SKM-1 treated with dmso at 0.1 percent for 144 hours (cell line): ENCODE measurements around the gene NIPSNAP2.
"Not testable (repeated sequence)": the region's sequence is repeated elsewhere in the genome, so short reads cannot be mapped to it uniquely, and the experiment has no call there.

Source experiments
- DNase-seq: peaks from one replicate; lab custom pipeline; 2025; ENCODE audit not compliant: unreplicated experiment; lab: John Stamatoyannopoulos, UW

The NIPSNAP2 gene

DNA sequence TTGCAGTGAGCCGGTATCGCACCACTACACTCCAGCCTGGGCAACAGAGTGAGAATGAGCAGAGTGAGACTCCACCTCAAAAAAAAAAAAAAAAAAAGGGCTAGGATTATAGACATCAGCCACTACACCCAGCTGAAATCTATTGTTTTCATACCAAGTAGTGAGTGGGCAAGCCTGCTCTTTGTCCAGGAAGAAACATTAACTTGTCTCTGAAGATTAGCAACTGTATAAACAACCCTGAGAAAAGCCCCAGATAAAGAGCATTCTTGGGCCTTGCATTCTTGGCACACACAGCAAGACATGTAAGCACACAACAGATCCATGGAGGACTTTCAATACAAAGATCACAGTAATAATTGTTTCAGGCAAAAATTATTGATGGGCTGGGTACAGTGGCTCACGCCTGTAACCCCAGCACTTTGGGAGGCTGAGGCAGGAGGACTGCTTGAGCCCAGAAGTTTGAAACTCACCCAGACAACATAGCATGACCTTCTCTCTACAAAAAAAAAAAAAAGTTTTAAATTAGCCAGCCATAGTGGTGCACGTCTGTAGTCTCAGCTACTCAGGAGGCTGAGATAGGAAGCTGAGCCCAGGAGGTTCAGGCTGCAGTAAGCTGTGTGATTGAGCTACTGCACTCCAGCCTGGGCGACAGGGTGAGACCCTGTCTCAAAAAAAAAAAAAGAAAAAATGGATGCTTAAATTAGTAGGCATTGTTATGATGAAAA lies 82.5 kb downstream of the NIPSNAP2 start:
- no peak for DNase-seq

DNA sequence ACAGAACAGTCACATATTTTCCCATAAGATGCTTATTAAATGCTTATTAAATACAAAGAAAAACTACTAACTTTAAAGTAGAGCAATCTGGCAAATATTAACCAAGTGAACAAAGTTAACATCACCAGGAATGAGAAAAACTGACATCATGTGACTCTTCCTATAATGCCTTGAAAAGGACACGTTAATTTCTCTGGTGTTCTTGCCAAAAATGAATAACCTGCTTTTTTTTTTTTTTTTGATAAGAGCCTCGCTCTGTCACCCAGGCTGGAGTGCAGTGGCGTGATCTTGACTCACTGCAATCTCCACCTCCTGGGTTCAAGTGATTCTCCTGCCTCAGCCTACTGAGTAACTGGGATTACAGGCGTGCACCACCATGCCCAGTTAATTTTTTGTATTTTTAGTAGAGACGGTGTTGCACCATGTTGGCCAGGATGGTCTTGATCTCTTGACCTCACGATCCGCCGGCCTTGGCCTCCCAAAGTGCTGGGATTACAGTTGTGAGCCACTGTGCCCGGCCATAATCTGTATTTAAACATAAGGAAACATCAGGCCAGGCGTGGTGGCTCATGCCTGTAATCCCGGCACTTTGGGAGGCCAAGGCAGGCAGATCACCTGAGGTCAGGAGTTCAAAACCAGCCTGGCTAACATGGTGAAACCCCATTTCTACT lies 83.2 kb downstream of the NIPSNAP2 start:
- DNase-seq = not testable (repeated sequence)

DNA sequence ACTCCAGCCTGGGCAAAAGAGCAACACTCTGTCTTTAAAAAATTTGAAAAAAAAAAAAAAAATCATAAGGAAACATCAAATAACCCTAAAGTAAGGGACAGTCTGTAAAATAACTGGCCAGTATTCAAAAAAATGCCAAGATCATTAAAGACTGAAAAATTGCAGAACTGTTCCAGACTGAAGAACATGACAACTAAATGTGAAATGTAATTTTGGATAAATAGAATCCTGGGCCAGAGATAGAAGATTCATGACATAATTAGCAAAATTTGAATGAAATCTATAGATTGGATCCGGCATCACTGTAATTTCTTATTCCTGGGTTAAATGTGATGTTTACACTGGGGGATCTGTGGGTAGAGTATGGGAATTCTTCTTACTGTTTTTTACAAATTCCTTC lies 83.9 kb downstream of the NIPSNAP2 start:
- no peak for DNase-seq

DNA sequence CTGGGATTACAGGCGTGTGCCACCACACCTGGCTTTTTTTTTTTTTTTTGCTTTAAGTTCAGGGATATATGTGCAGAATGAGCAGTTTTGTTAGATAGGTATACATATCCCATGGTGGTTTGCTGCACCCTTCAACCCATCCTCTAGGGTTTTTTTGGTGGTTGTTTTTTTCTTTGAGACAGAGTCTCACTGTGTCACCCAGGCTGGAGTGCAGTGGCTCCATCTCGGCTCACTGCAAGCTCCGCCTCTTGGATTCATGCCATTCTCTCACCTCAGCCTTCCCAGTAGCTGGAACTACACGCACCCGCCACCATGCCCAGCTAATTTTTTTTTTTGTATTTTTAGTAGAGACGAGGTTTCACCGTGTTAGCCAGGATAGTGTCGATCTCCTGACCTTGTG lies 84.4 kb downstream of the NIPSNAP2 start:
- DNase-seq = not testable (repeated sequence)
